Trophoblast cell (in vitro differentiated cells and primary cell): ENCODE measurements around the gene SFI1.

ENCODE experiments used
- DNase-seq, 2 donors: peaks; one replicate each; pipeline ENCODE4 v3.0.0-alpha.2; 2016
- H2AFZ ChIP-seq: 2 replicates; pipeline ENCODE4 v1.6.1; 2013; ENCODE audit warnings: low read length, moderate library complexity, mild to moderate bottlenecking; ENCODE audit not compliant: insufficient read depth, poor library complexity
- H2AK5ac ChIP-seq: 2 replicates; pipeline ENCODE4 v1.6.1; 2013; ENCODE audit warnings: mild to moderate bottlenecking, low read length
- H2BK120ac ChIP-seq: 2 replicates; pipeline ENCODE4 v1.6.1; 2013; ENCODE audit warnings: low read length, mild to moderate bottlenecking, moderate library complexity; ENCODE audit not compliant: insufficient read depth, poor library complexity
- H2BK12ac ChIP-seq: 2 replicates; pipeline ENCODE4 v1.6.1; 2013; ENCODE audit warnings: mild to moderate bottlenecking, low read length, moderate library complexity
- H2BK5ac ChIP-seq: 2 replicates; pipeline ENCODE4 v1.6.1; 2013; ENCODE audit warnings: low read length, low read depth, moderate library complexity, mild to moderate bottlenecking; ENCODE audit not compliant: poor library complexity
- H3K14ac ChIP-seq: 2 replicates; pipeline ENCODE4 v1.6.1; 2013; ENCODE audit warnings: mild to moderate bottlenecking, low read length
- H3K18ac ChIP-seq: 2 replicates; pipeline ENCODE4 v1.6.1; 2013; ENCODE audit warnings: mild to moderate bottlenecking, low read length
- H3K23ac ChIP-seq: 2 replicates; pipeline ENCODE4 v1.6.1; 2013; ENCODE audit warnings: low read length
- H3K27ac ChIP-seq: 2 replicates; pipeline ENCODE4 v1.5.1; 2013; ENCODE audit warnings: low read depth, mild to moderate bottlenecking, inconsistent platforms, low read length, moderate library complexity
- H3K27me3 ChIP-seq: 2 replicates; pipeline ENCODE4 v1.6.1; 2013; ENCODE audit warnings: inconsistent platforms, mild to moderate bottlenecking, low read length, moderate library complexity; ENCODE audit not compliant: insufficient read depth
- H3K36me3 ChIP-seq, 2 experiments: 1 replicate in 1 of 2; 2 replicates in 1 of 2; pipeline ENCODE4 v1.6.1; 2013; ENCODE audit warnings: low read length in 2 of 2, mild to moderate bottlenecking in 2 of 2, moderate library complexity in 1 of 2; ENCODE audit not compliant: insufficient read depth in 2 of 2, control insufficient read depth in 1 of 2
- H3K4ac ChIP-seq: 2 replicates; pipeline ENCODE4 v1.6.1; 2013; ENCODE audit warnings: low read depth, mild to moderate bottlenecking, low read length, moderate library complexity
- H3K4me1 ChIP-seq, 2 experiments: 1 replicate in 1 of 2; 2 replicates in 1 of 2; pipeline ENCODE4 v1.6.1; 2013; ENCODE audit warnings: low read length in 2 of 2, mild to moderate bottlenecking in 2 of 2, moderate library complexity in 1 of 2; ENCODE audit not compliant: insufficient read depth in 2 of 2, control insufficient read depth in 1 of 2
- H3K4me2 ChIP-seq: 2 replicates; pipeline ENCODE4 v1.6.1; 2013; ENCODE audit warnings: inconsistent platforms, mild to moderate bottlenecking, low read length, moderate library complexity
- H3K4me3 ChIP-seq: 2 replicates; pipeline ENCODE4 v1.5.1; 2013; ENCODE audit warnings: mild to moderate bottlenecking, low read depth, low read length, inconsistent platforms
- H3K79me1 ChIP-seq: one replicate; pipeline ENCODE4 v1.6.1; 2013; ENCODE audit warnings: low read length
- H3K79me2 ChIP-seq: 2 replicates; pipeline ENCODE4 v1.6.1; 2013; ENCODE audit warnings: low read length, mild to moderate bottlenecking; ENCODE audit not compliant: control insufficient read depth, insufficient read depth, poor library complexity
- H3K9ac ChIP-seq: 2 replicates; pipeline ENCODE4 v1.6.1; 2013; ENCODE audit warnings: mild to moderate bottlenecking, low read length
- H3K9me3 ChIP-seq: 2 replicates; pipeline ENCODE4 v1.6.1; 2013; ENCODE audit warnings: low read depth, mild to moderate bottlenecking, control low read depth, inconsistent platforms, low read length; ENCODE audit not compliant: insufficient read depth
- H4K12ac ChIP-seq: 2 replicates; pipeline ENCODE4 v1.6.1; 2013; ENCODE audit warnings: low read depth, mild to moderate bottlenecking, low read length, moderate library complexity
- H4K8ac ChIP-seq: 2 replicates; pipeline ENCODE4 v1.6.1; 2013; ENCODE audit warnings: low read depth, mild to moderate bottlenecking, low read length, moderate library complexity
- H4K91ac ChIP-seq: one replicate; pipeline ENCODE4 v1.6.1; 2013; ENCODE audit warnings: low read depth, mild to moderate bottlenecking, low read length, moderate library complexity
- whole genome bisulfite sequencing: extraction: QIAGEN DNeasy Blood & Tissue Kit; methylation state at CpG from one replicate; pipeline ENCODE4 v1.1.7; 2013; ENCODE audit warnings: missing lambda C conversion rate; ENCODE audit not compliant: insufficient read length, insufficient coverage; ENCODE audit errors: extremely low coverage; 5-methylcytosine and 5-hydroxymethylcytosine counted together

Gene SFI1

DNA sequence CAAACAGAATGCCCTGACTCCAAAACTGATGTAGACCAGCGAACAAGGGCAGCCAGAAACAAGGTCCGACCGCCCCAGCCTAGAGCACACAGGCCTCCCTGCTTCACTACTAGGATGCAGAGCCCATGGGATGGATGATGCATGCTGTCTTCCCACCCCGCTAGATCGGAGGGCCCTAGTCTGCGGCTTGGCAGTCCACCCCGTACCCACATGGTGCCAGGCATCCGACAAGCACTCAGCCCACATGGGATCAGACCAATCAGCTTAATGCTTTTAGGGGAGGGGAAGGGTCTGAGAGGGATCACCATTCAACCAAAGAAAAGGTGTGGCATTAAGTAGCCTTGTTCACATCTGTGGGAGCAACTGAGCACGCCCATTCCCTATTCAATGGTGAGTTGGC, 135.1 kb downstream of the SFI1 start:
- Histone ChIP-seq H4K8ac (peak overlapping the region; percentile 41), H2BK12ac (no peak overlapping the region), H3K27me3 (no peaks in the 10 kb centered on the region), H3K9me3 (no peaks in the 10 kb centered on the region), H3K18ac (no peak overlapping the region), H3K27ac (peak overlapping the region; percentile 35), H3K79me2 (peaks cover 19% of the 10 kb centered on the region), H2AK5ac (no peak overlapping the region), H2BK120ac (no peak overlapping the region), H3K9ac (peak overlapping the region; percentile 55), H4K12ac (no peak overlapping the region), H3K4me1 (peaks cover 16 to 27% of the 10 kb centered on the region in 2 experiments), H2BK5ac (no peak overlapping the region), H3K4ac (no peak overlapping the region), H3K23ac (no peak overlapping the region), H3K79me1 (peaks cover 10% of the 10 kb centered on the region), H3K14ac (no peak overlapping the region), H3K36me3 (peaks cover 6 to 14% of the 10 kb centered on the region in 2 experiments), H2AFZ (no peak overlapping the region), H3K4me3 (peak overlapping the region; percentile 80), H4K91ac (peak overlapping the region; percentile 37), H3K4me2 (peak overlapping the region; percentile 79)
- WGBS: no CpG with 5 or more reads among the region's 9 CpGs
- no peak for DNase-seq

DNA sequence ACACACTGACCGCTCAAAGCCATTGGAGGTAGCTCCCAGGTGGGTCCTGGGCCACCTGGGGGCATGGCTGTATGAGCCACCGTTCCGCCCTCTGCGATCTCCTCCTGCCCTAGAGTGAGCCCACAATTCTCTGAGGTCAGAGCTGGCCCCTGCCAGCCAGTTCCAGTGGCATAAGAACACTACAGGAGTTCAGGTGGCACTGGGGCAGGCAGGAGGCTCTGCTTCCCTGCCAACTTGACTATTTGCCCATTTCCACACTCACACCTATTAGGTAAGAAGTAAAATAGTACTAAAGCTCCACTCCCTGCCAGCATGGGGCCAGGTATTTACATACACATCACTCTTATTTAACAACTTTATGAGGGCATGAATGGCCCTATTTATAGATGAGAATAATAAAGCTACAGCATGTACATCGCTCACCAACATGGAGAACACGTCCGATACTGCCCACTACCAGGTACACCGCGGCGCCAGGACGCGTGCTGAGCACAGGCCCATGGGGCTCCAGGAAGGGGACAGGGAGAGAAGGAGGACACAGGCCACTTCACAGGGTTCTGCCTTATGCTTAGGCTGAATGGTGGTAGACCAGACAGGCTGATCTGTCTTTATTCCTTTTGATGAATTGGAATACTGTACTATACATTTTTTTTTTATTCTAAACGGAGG, 139.4 kb downstream of the SFI1 start:
- Histone ChIP-seq H3K18ac (no peak overlapping the region), H2BK120ac (no peak overlapping the region), H2BK5ac (no peak overlapping the region), H2AFZ (no peak overlapping the region), H3K14ac (no peak overlapping the region), H3K9ac (no peak overlapping the region), H3K79me2 (peaks cover 2% of the 10 kb centered on the region), H3K4me2 (no peak overlapping the region), H3K23ac (no peak overlapping the region), H4K91ac (no peak overlapping the region), H4K12ac (no peak overlapping the region), H3K4me1 (peaks cover 6 to 10% of the 10 kb centered on the region in 2 experiments), H3K36me3 (peaks cover 0 to 2% of the 10 kb centered on the region in 2 experiments), H3K4me3 (no peak overlapping the region), H3K27ac (no peak overlapping the region), H3K79me1 (peaks cover 3% of the 10 kb centered on the region), H3K9me3 (no peaks in the 10 kb centered on the region), H3K27me3 (no peaks in the 10 kb centered on the region), H2BK12ac (no peak overlapping the region), H4K8ac (no peak overlapping the region), H3K4ac (no peak overlapping the region), H2AK5ac (no peak overlapping the region)
- DNase-seq: no peak
- no CpG with 5 or more reads among the region's 13 CpGs for WGBS

DNA sequence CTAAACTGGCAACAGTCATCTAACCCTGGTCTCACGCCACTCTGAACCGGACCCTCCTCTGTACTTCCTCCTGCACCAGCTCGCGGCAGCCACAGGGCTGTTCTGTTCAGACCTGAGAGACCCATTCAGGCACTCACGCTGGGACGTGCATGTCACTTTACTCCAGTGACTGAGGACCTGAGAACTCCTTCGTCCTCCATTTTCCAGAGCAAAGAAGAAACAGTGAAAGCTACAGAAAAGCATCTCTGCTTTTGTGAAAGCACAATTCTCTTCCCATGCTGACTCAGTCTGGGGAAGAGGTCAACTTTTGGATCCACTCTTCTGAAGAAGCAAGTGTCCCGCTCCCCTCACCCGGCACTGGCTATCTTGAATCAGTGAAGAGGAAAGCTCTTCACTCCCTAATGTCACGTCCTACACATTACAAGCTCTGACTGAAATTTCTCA, 141.1 kb downstream of the SFI1 start:
- no peak overlapping the region for H4K8ac ChIP-seq
- H3K4me1 ChIP-seq: peaks cover 0 to 3% of the 10 kb centered on the region in 2 experiments
- H3K18ac ChIP-seq: no peak overlapping the region
- H3K4ac ChIP-seq: no peak overlapping the region
- no peak overlapping the region for H2BK120ac ChIP-seq
- H4K91ac ChIP-seq: no peak overlapping the region
- H3K4me2 ChIP-seq: no peak overlapping the region
- no peak overlapping the region for H3K27ac ChIP-seq
- no peak overlapping the region for H2BK5ac ChIP-seq
- no peak overlapping the region for H2AFZ ChIP-seq
- H4K12ac ChIP-seq: no peak overlapping the region
- WGBS: no CpG with 5 or more reads among the region's 10 CpGs
- no peak overlapping the region for H3K23ac ChIP-seq
- no peak overlapping the region for H3K14ac ChIP-seq
- no peaks in the 10 kb centered on the region for H3K79me1 ChIP-seq
- H3K4me3 ChIP-seq: no peak overlapping the region
- no peaks in the 10 kb centered on the region for H3K27me3 ChIP-seq
- H3K36me3 ChIP-seq: peaks cover 0 to 2% of the 10 kb centered on the region in 2 experiments
- H3K9me3 ChIP-seq: no peaks in the 10 kb centered on the region
- H3K79me2 ChIP-seq: no peaks in the 10 kb centered on the region
- H2BK12ac ChIP-seq: no peak overlapping the region
- H3K9ac ChIP-seq: no peak overlapping the region
- H2AK5ac ChIP-seq: no peak overlapping the region
- DNase-seq: peak in 1 of 2 donors; percentile 41

DNA sequence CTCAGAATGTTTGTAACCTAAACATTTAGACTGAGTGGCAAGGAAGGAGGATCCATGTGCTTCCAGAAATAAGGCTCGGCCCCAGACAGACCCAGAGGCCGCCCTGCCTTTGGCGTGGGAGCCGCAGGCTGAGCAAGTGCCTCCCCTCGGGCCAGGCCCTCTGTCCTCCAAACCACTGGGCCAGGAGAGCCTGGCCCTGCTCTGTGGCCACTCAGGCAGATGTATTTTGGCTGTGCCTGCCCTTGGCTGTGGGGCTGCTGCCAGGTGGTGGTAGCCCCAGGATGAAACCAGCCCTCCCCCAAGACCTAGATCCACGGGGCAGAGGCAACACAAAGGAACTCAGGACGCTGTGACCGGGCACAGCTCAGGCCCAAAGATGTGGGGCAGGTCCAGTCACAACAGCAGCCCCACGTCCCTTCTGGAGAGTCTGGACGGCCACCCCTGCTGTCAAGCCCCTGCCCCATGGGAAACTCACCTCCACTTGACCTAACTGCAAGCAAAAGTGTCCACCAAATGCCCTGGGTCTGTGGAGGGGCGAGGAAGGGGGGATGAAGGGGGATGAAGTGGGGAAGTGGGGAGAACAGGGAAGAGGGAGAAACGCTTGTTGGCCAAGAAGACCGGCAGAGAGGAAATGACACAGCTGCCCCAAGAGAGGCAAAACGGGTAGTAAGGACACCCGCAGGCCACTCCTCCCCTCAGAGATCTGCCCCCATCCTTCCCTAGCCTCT, 141.7 kb downstream of the SFI1 start:
- no peak overlapping the region for H3K27ac ChIP-seq
- H3K9ac ChIP-seq: no peak overlapping the region
- no peak overlapping the region for H2BK12ac ChIP-seq
- no peaks in the 10 kb centered on the region for H3K79me2 ChIP-seq
- no peaks in the 10 kb centered on the region for H3K27me3 ChIP-seq
- H3K14ac ChIP-seq: no peak overlapping the region
- peaks cover 0 to 3% of the 10 kb centered on the region in 2 experiments for H3K4me1 ChIP-seq
- H3K79me1 ChIP-seq: no peaks in the 10 kb centered on the region
- no peak overlapping the region for H2BK5ac ChIP-seq
- H4K8ac ChIP-seq: no peak overlapping the region
- H2AK5ac ChIP-seq: no peak overlapping the region
- H3K18ac ChIP-seq: no peak overlapping the region
- H3K4me2 ChIP-seq: no peak overlapping the region
- H3K36me3 ChIP-seq: peaks cover 0 to 2% of the 10 kb centered on the region in 2 experiments
- H3K23ac ChIP-seq: no peak overlapping the region
- WGBS: no CpG with 5 or more reads among the region's 15 CpGs
- H3K4ac ChIP-seq: no peak overlapping the region
- H3K9me3 ChIP-seq: no peaks in the 10 kb centered on the region
- H4K91ac ChIP-seq: no peak overlapping the region
- H4K12ac ChIP-seq: no peak overlapping the region
- no peak overlapping the region for H3K4me3 ChIP-seq
- H2AFZ ChIP-seq: no peak overlapping the region
- peak; percentile 59 to 61 for DNase-seq
- no peak overlapping the region for H2BK120ac ChIP-seq
